Neuronal stem cell (in vitro differentiated cells): Measurements from ENCODE around the gene LCE1E.

Source experiments
- DNase-seq: peaks from one replicate; pipeline ENCODE4 v3.0.0-alpha.2; 2013; ENCODE audit warnings: low spot score
- H2AFZ ChIP-seq: one replicate; pipeline ENCODE4 v1.6.1; 2013; ENCODE audit warnings: mild to moderate bottlenecking, low read length, inconsistent platforms
- H2AK5ac ChIP-seq: 2 replicates; pipeline ENCODE4 v1.6.1; 2013; ENCODE audit warnings: low read depth, mild to moderate bottlenecking, inconsistent platforms, low read length, moderate library complexity, mixed read lengths
- H2BK120ac ChIP-seq: 2 replicates; pipeline ENCODE4 v1.6.1; 2013; ENCODE audit warnings: low read depth, mild to moderate bottlenecking, inconsistent platforms, low read length, moderate library complexity, mixed read lengths
- H2BK12ac ChIP-seq: one replicate; pipeline ENCODE4 v1.6.1; 2013; ENCODE audit warnings: low read length, inconsistent platforms
- H2BK15ac ChIP-seq: 2 replicates; pipeline ENCODE4 v1.6.1; 2013; ENCODE audit warnings: mild to moderate bottlenecking, low read length, inconsistent platforms, mixed read lengths
- H2BK5ac ChIP-seq: one replicate; pipeline ENCODE4 v1.6.1; 2013; ENCODE audit warnings: inconsistent platforms, mild to moderate bottlenecking, low read length, moderate library complexity
- H3K14ac ChIP-seq: one replicate; pipeline ENCODE4 v1.6.1; 2013; ENCODE audit warnings: low read length, inconsistent platforms
- H3K18ac ChIP-seq: 2 replicates; pipeline ENCODE4 v1.6.1; 2013; ENCODE audit warnings: low read length, inconsistent platforms
- H3K23ac ChIP-seq: 2 replicates; pipeline ENCODE4 v1.6.1; 2013; ENCODE audit warnings: low read depth, mild to moderate bottlenecking, mixed read lengths, low read length, inconsistent platforms; ENCODE audit not compliant: poor library complexity
- H3K27ac ChIP-seq: replicated peaks from 3 replicates; pipeline ENCODE4 v1.5.1; 2013; ENCODE audit warnings: low read length, inconsistent platforms
- H3K27me3 ChIP-seq, 3 experiments: 2 replicates each; pipeline ENCODE4 v1.6.1; 2013; ENCODE audit warnings: low read length in 3 of 3, mild to moderate bottlenecking in 2 of 3, inconsistent platforms in 1 of 3, low read depth in 1 of 3, mixed read lengths in 1 of 3, moderate library complexity in 1 of 3; ENCODE audit not compliant: control insufficient read depth in 3 of 3, insufficient read depth in 3 of 3
- H3K36me3 ChIP-seq, 2 donors: replicated peaks in 1 of 2; 2 replicates each; pipeline ENCODE4 v1.6.1; 2013; ENCODE audit warnings: low read length in 2 of 2; ENCODE audit not compliant: control insufficient read depth in 2 of 2, insufficient read depth in 2 of 2
- H3K4ac ChIP-seq: 2 replicates; pipeline ENCODE4 v1.6.1; 2013; ENCODE audit warnings: inconsistent platforms, mild to moderate bottlenecking, low read length, moderate library complexity
- H3K4me1 ChIP-seq, 2 donors: 1 replicate in 1 of 2; 2 replicates in 1 of 2; pipeline ENCODE4 v1.6.1; 2013; ENCODE audit warnings: low read length in 2 of 2, low read depth in 1 of 2; ENCODE audit not compliant: control insufficient read depth in 2 of 2, insufficient read depth in 1 of 2
- H3K4me2 ChIP-seq: one replicate; pipeline ENCODE4 v1.6.1; 2013; ENCODE audit warnings: mild to moderate bottlenecking, low read length, inconsistent platforms; ENCODE audit not compliant: insufficient read depth, poor library complexity, severe bottlenecking
- H3K4me3 ChIP-seq, 2 donors: 2 replicates each; pipeline ENCODE4 v1.5.1; 2013; ENCODE audit warnings: low read length in 2 of 2, mild to moderate bottlenecking in 2 of 2, inconsistent platforms in 1 of 2, moderate library complexity in 1 of 2
- H3K79me1 ChIP-seq: one replicate; pipeline ENCODE4 v1.6.1; 2013; ENCODE audit warnings: low read depth, mild to moderate bottlenecking, inconsistent platforms, low read length, moderate library complexity
- H3K9ac ChIP-seq: one replicate; pipeline ENCODE4 v1.6.1; 2013; ENCODE audit warnings: mild to moderate bottlenecking, low read depth, low read length, inconsistent platforms; ENCODE audit not compliant: poor library complexity
- H3K9me3 ChIP-seq, 2 donors: replicated peaks in 1 of 2; 2 replicates each; pipeline versions ENCODE3 to v1.6.1; 2013; ENCODE audit warnings: low read length in 2 of 2, mild to moderate bottlenecking in 2 of 2, inconsistent platforms in 1 of 2, low read depth in 1 of 2, mixed read lengths in 1 of 2, moderate library complexity in 1 of 2; ENCODE audit not compliant: control insufficient read depth in 2 of 2, insufficient read depth in 1 of 2
- H4K8ac ChIP-seq: one replicate; pipeline ENCODE4 v1.6.1; 2013; ENCODE audit warnings: low read depth, mild to moderate bottlenecking, inconsistent platforms, low read length, moderate library complexity
- H4K91ac ChIP-seq: one replicate; pipeline ENCODE4 v1.6.1; 2013; ENCODE audit warnings: low read length, low read depth, mild to moderate bottlenecking, inconsistent platforms; ENCODE audit not compliant: poor library complexity
- WGBS, 2 donors: extraction: QIAGEN DNeasy Blood & Tissue Kit; methylation state at CpG; one replicate each; pipeline ENCODE4 v1.1.7; 2013; ENCODE audit warnings: missing lambda C conversion rate in 2 of 2, mixed read lengths in 1 of 2; ENCODE audit not compliant: insufficient read length in 2 of 2, insufficient replicate concordance in 1 of 2; ENCODE audit errors: extremely low coverage in 2 of 2; 5-methylcytosine and 5-hydroxymethylcytosine counted together

Gene LCE1E

DNA sequence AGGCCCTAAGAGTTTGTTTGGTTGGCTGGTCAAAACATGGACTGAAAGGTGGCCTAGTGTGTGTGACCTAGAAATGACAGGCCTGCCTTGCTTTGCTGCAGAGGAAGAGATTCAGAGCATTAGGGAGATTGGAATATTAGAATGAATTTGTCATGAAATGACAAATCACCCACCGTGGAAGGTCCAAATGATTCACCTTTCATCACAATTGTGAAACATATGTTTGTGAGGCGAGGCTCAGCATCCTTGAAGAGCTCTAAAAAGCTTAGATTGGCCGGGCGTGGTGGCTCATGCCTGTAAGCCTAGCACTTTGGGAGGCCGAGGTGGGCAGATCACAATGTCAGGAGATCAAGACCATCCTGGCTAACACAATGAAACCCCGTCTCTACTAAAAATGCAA, 31.3 kb downstream of the LCE1E start:
- Histone ChIP-seq H4K8ac (no peak overlapping the region), H3K79me1 (no peaks in the 10 kb centered on the region), H3K27me3 (no peaks in the 10 kb centered on the region), H3K4me2 (no peak overlapping the region), H3K4me1 (no peaks in the 10 kb centered on the region), H3K23ac (no peak overlapping the region), H3K36me3 (no peaks in the 10 kb centered on the region), H2BK120ac (no peak overlapping the region), H3K9me3 (peaks cover 0 to 12% of the 10 kb centered on the region in 2 donors), H2BK15ac (no peak overlapping the region), H3K4ac (no peak overlapping the region), H3K18ac (no peak overlapping the region), H2AFZ (no peak overlapping the region), H2AK5ac (no peak overlapping the region), H4K91ac (no peak overlapping the region), H2BK5ac (no peak overlapping the region), H2BK12ac (no peak overlapping the region), H3K27ac (no peak overlapping the region), H3K14ac (no peak overlapping the region), H3K4me3 (no peak overlapping the region), H3K9ac (no peak overlapping the region)
- no CpG with 5 or more reads among the region's 6 CpGs for WGBS, 2 donors
- no peak for DNase-seq

- Histone ChIP-seq H4K8ac (no peak overlapping the region), H3K27me3 (no peaks in the 10 kb centered on the region), H2BK12ac (no peak overlapping the region), H3K18ac (no peak overlapping the region), H2AFZ (no peak overlapping the region), H3K79me1 (no peaks in the 10 kb centered on the region), H3K4ac (no peak overlapping the region), H2BK120ac (no peak overlapping the region), H3K36me3 (no peaks in the 10 kb centered on the region), H2BK5ac (no peak overlapping the region), H2BK15ac (no peak overlapping the region), H3K14ac (no peak overlapping the region), H4K91ac (no peak overlapping the region), H3K27ac (no peak overlapping the region), H3K23ac (no peak overlapping the region), H3K4me1 (no peaks in the 10 kb centered on the region), H3K9ac (no peak overlapping the region), H3K9me3 (peaks cover 0 to 12% of the 10 kb centered on the region in 2 donors), H2AK5ac (no peak overlapping the region), H3K4me3 (no peak overlapping the region), H3K4me2 (no peak overlapping the region)
- WGBS, 2 donors, result no CpG with 5 or more reads among the region's 5 CpGs
- DNase-seq, result no peak
Observed at GRCh38 chr1:152823294-152823693, 37.2 kb downstream of the LCE1E start.

- no peak for DNase-seq
- Histone ChIP-seq H2AK5ac (no peak overlapping the region), H2AFZ (no peak overlapping the region), H3K27me3 (no peaks in the 10 kb centered on the region), H3K4me3 (no peak overlapping the region), H3K18ac (no peak overlapping the region), H3K27ac (no peak overlapping the region), H2BK5ac (no peak overlapping the region), H2BK12ac (no peak overlapping the region), H3K23ac (no peak overlapping the region), H3K4me1 (no peaks in the 10 kb centered on the region), H3K9ac (no peak overlapping the region), H3K4me2 (no peak overlapping the region), H3K36me3 (no peaks in the 10 kb centered on the region), H2BK15ac (no peak overlapping the region), H3K79me1 (no peaks in the 10 kb centered on the region), H2BK120ac (no peak overlapping the region), H4K91ac (no peak overlapping the region), H3K4ac (no peak overlapping the region), H3K14ac (no peak overlapping the region), H3K9me3 (peaks cover 0 to 8% of the 10 kb centered on the region in 2 donors), H4K8ac (no peak overlapping the region)
Observed at GRCh38 chr1:152824964-152825363, 38.9 kb downstream of the LCE1E start.

DNA sequence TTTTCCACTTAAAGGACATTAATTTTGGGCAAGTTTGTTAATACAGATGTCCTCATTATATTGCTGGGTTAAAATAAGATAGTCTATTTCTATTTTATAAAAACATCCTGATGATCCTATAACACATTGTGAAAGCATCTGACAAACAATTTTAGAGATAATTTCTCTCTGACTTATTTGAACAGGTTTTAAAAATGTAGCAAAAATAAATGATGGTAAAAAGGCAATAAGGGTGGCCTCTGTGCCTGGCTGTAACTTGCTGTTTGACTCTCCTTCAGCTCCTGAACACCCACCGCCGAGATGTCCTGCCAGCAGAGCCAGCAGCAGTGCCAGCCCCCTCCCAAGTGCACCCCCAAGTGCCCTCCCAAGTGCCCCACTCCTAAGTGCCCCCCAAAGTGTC, 41.1 kb downstream of the LCE1E start, which contains the start of gene LCE1A:
Gene LCE1A, plus strand, starts transcription at position 301 of the 400 bp plus-strand sequence. Its CDS starts 0 bp downstream, at position 301.
- H3K4me1 ChIP-seq, result no peaks in the 10 kb centered on the region
- peaks cover 0 to 8% of the 10 kb centered on the region in 2 donors for H3K9me3 ChIP-seq
- no peak for DNase-seq
- H2BK5ac ChIP-seq, result no peak within 1 kb of the TSS
- H3K79me1 ChIP-seq, result no peaks in the 10 kb centered on the region
- H4K8ac ChIP-seq, result no peak within 1 kb of the TSS
- no peak within 1 kb of the TSS for H2AK5ac ChIP-seq
- H2BK120ac ChIP-seq, result no peak within 1 kb of the TSS
- no peak within 1 kb of the TSS for H3K4ac ChIP-seq
- no peak within 1 kb of the TSS for H3K23ac ChIP-seq
- H2AFZ ChIP-seq, result no peak within 1 kb of the TSS
- H3K18ac ChIP-seq, result no peak within 1 kb of the TSS
- H2BK12ac ChIP-seq, result no peak within 1 kb of the TSS
- WGBS, 2 donors, result no CpG with 5 or more reads among the region's 2 CpGs
- H3K36me3 ChIP-seq, result no peaks in the 10 kb centered on the region
- H2BK15ac ChIP-seq, result no peak within 1 kb of the TSS
- no peaks in the 10 kb centered on the region for H3K27me3 ChIP-seq
- H3K9ac ChIP-seq, result no peak within 1 kb of the TSS
- H4K91ac ChIP-seq, result no peak within 1 kb of the TSS
- no peak within 1 kb of the TSS for H3K4me3 ChIP-seq
- H3K14ac ChIP-seq, result no peak within 1 kb of the TSS
- no peak within 1 kb of the TSS for H3K4me2 ChIP-seq
- no peak within 1 kb of the TSS for H3K27ac ChIP-seq
